NT2/D1 (cell line): Measurements from ENCODE around the gene METTL27.

Source experiments
- DNase-seq: peaks from one replicate; pipeline ENCODE4 v3.0.0-alpha.2; 2011; ENCODE audit warnings: low read depth, low spot score
- H3K27me3 ChIP-seq: 2 replicates; pipeline ENCODE4 v1.6.0; 2011; ENCODE audit warnings: mild to moderate bottlenecking; ENCODE audit not compliant: insufficient read length, insufficient read depth
- H3K36me3 ChIP-seq: 2 replicates; pipeline ENCODE4 v1.6.1; 2011; ENCODE audit warnings: mild to moderate bottlenecking, low read length, mixed read lengths; ENCODE audit not compliant: insufficient read depth, insufficient read length
- H3K4me1 ChIP-seq: 2 replicates; pipeline ENCODE4 v1.5.1; 2011; ENCODE audit not compliant: insufficient read depth, insufficient read length
- H3K4me3 ChIP-seq: 2 replicates; pipeline ENCODE4 v1.5.1; 2011; ENCODE audit warnings: low read depth; ENCODE audit not compliant: insufficient read length
- H3K9ac ChIP-seq: 2 replicates; pipeline ENCODE4 v1.6.0; 2011; ENCODE audit warnings: low read depth; ENCODE audit not compliant: insufficient read length
- H3K9me3 ChIP-seq: 2 replicates; pipeline ENCODE4 v1.5.1; 2011; ENCODE audit warnings: mild to moderate bottlenecking, low read length; ENCODE audit not compliant: insufficient read depth
- SUZ12 ChIP-seq: IDR thresholded peaks from 2 replicates; pipeline ENCODE4 v1.6.1; 2011; ENCODE audit not compliant: insufficient read length, insufficient read depth; ENCODE audit errors: extremely low read depth
- YY1 ChIP-seq: IDR thresholded peaks from 2 replicates; pipeline ENCODE4 v1.6.1; 2011; ENCODE audit not compliant: insufficient read length, insufficient read depth
- ZNF274 ChIP-seq: IDR thresholded peaks from 2 replicates; pipeline ENCODE4 v1.6.1; 2011; ENCODE audit warnings: mild to moderate bottlenecking, low read depth, low read length

Gene METTL27

GRCh38 chr7:73864981-73865711, 22.8 kb upstream of the METTL27 start:
- DNase-seq: no peak
- Histone ChIP-seq H3K9me3 (no peaks in the 10 kb centered on the region), H3K4me3 (no peak overlapping the region), H3K36me3 (no peaks in the 10 kb centered on the region), H3K27me3 (no peaks in the 10 kb centered on the region), H3K4me1 (peaks cover 7% of the 10 kb centered on the region), H3K9ac (no peak overlapping the region)
- TF ChIP-seq SUZ12 (no peak), ZNF274 (no peak), YY1 (no peak)

GRCh38 chr7:73861305-73861704, 19.0 kb upstream of the METTL27 start:
- Histone ChIP-seq H3K4me3 (no peak overlapping the region), H3K9ac (no peak overlapping the region), H3K9me3 (no peaks in the 10 kb centered on the region), H3K4me1 (no peaks in the 10 kb centered on the region), H3K27me3 (no peaks in the 10 kb centered on the region), H3K36me3 (no peaks in the 10 kb centered on the region)
- TF ChIP-seq ZNF274: no peak
- no peak for TF ChIP-seq SUZ12
- TF ChIP-seq YY1: no peak
- DNase-seq: no peak

GRCh38 chr7:73860859-73861258, 18.5 kb upstream of the METTL27 start, which contains the start of gene TMEM270:
TMEM270 (plus strand) TSS chr7:73861159; CDS start chr7:73861195, 36 bp downstream.
- no peak for TF ChIP-seq YY1
- no peak for TF ChIP-seq ZNF274
- no peak for TF ChIP-seq SUZ12

GRCh38 chr7:73858807-73859206, 16.5 kb upstream of the METTL27 start:
- H3K27me3 ChIP-seq: peaks cover 6% of the 10 kb centered on the region
- H3K4me1 ChIP-seq: no peaks in the 10 kb centered on the region
- H3K4me3 ChIP-seq: no peak overlapping the region
- H3K36me3 ChIP-seq: no peaks in the 10 kb centered on the region
- no peaks in the 10 kb centered on the region for H3K9me3 ChIP-seq
- no peak for DNase-seq
- H3K9ac ChIP-seq: no peak overlapping the region
- TF ChIP-seq ZNF274 (no peak), SUZ12 (no peak), YY1 (no peak)

More at GRCh38 chr7:73860859-73861258, 18.5 kb upstream of the METTL27 start, which contains the start of gene TMEM270:
- Histone ChIP-seq H3K27me3 (no peaks in the 10 kb centered on the region), H3K9ac (no peak within 1 kb of the TSS), H3K9me3 (no peaks in the 10 kb centered on the region), H3K4me3 (no peak within 1 kb of the TSS), H3K4me1 (no peaks in the 10 kb centered on the region), H3K36me3 (no peaks in the 10 kb centered on the region)
- DNase-seq: no peak

- no peak overlapping the region for H3K9ac ChIP-seq
- no peaks in the 10 kb centered on the region for H3K9me3 ChIP-seq
- TF ChIP-seq YY1 (no peak), SUZ12 (no peak), ZNF274 (no peak)
- no peaks in the 10 kb centered on the region for H3K4me1 ChIP-seq
- no peak for DNase-seq
- peaks cover 6% of the 10 kb centered on the region for H3K27me3 ChIP-seq
- no peak overlapping the region for H3K4me3 ChIP-seq
- H3K36me3 ChIP-seq: no peaks in the 10 kb centered on the region
Observed at GRCh38 chr7:73856941-73857340, 14.6 kb upstream of the METTL27 start.

GRCh38 chr7:73852500-73852899, 10.2 kb upstream of the METTL27 start:
- peaks cover 7% of the 10 kb centered on the region for H3K4me1 ChIP-seq
- no peaks in the 10 kb centered on the region for H3K36me3 ChIP-seq
- H3K27me3 ChIP-seq: peaks cover 6% of the 10 kb centered on the region
- no peak overlapping the region for H3K4me3 ChIP-seq
- TF ChIP-seq YY1 (no peak), ZNF274 (no peak), SUZ12 (no peak)
- DNase-seq: no peak
- H3K9ac ChIP-seq: no peak overlapping the region
- no peaks in the 10 kb centered on the region for H3K9me3 ChIP-seq

GRCh38 chr7:73851410-73852338, 9.4 kb upstream of the METTL27 start:
- Histone ChIP-seq H3K9me3 (no peaks in the 10 kb centered on the region), H3K36me3 (no peaks in the 10 kb centered on the region), H3K9ac (no peak overlapping the region), H3K4me3 (no peak overlapping the region), H3K27me3 (peaks cover 6% of the 10 kb centered on the region), H3K4me1 (peaks cover 9% of the 10 kb centered on the region)
- DNase-seq: no peak
- TF ChIP-seq YY1 (no peak), ZNF274 (no peak)
